HEK293 (cell line): ENCODE data around the gene HEMK1.

Experiments
- ELK4 ChIP-seq: IDR thresholded peaks from 2 replicates; pipeline ENCODE4 v1.6.1; 2011; ENCODE audit warnings: mild to moderate bottlenecking, low read depth, low read length, borderline replicate concordance
- GFI1B ChIP-seq: fragments of 450-650 bp; formaldehyde crosslinking; IDR thresholded peaks from 2 replicates; pipeline ENCODE4 v1.5.1; 2016; ENCODE audit warnings: missing biosample characterization, missing genetic modification characterization
- HOXA7 ChIP-seq: sonication (generic); formaldehyde crosslinking; IDR thresholded peaks from 2 replicates; pipeline ENCODE4 v1.8.1; 2022; ENCODE audit warnings: missing genetic modification reagents, borderline replicate concordance
- PATZ1 ChIP-seq: fragments of 450-650 bp; formaldehyde crosslinking; IDR thresholded peaks from 2 replicates; pipeline ENCODE4 v1.5.1; 2016; ENCODE audit warnings: missing biosample characterization, missing genetic modification characterization
- SP7 ChIP-seq: fragments of 450-650 bp; formaldehyde crosslinking; IDR thresholded peaks from 2 replicates; pipeline ENCODE4 v1.5.1; 2016; ENCODE audit warnings: missing biosample characterization, missing genetic modification characterization
- TSHZ1 ChIP-seq: fragments of 450-650 bp; formaldehyde crosslinking; IDR thresholded peaks from 2 replicates; pipeline ENCODE4 v1.5.1; 2016; ENCODE audit warnings: missing biosample characterization, missing genetic modification characterization, borderline replicate concordance
- ZBTB20 ChIP-seq: fragments of 450-650 bp; formaldehyde crosslinking; IDR thresholded peaks from 2 replicates; pipeline ENCODE4 v1.5.1; 2016; ENCODE audit warnings: missing biosample characterization, missing genetic modification characterization
- ZFP37 ChIP-seq: fragments of 450-650 bp; formaldehyde crosslinking; IDR thresholded peaks from 2 replicates; pipeline ENCODE4 v1.5.1; 2016; ENCODE audit warnings: missing biosample characterization, missing genetic modification characterization
- ZNF133 ChIP-seq: fragments of 450-650 bp; formaldehyde crosslinking; IDR thresholded peaks from 2 replicates; pipeline ENCODE4 v1.5.1; 2016; ENCODE audit warnings: missing biosample characterization, missing genetic modification characterization
- ZNF146 ChIP-seq: fragments of 450-650 bp; formaldehyde crosslinking; IDR thresholded peaks from 2 replicates; pipeline ENCODE4 v1.5.1; 2016; ENCODE audit warnings: missing biosample characterization, missing genetic modification characterization
- ZNF157 ChIP-seq: fragments of 450-650 bp; formaldehyde crosslinking; IDR thresholded peaks from 2 replicates; pipeline ENCODE4 v1.5.1; 2016; ENCODE audit warnings: missing biosample characterization, missing genetic modification characterization
- ZNF19 ChIP-seq: fragments of 450-650 bp; formaldehyde crosslinking; IDR thresholded peaks from 2 replicates; pipeline ENCODE4; 2016; ENCODE audit warnings: missing biosample characterization, missing genetic modification characterization, low read depth
- ZNF223 ChIP-seq: fragments of 450-650 bp; formaldehyde crosslinking; IDR thresholded peaks from 2 replicates; pipeline ENCODE4 v1.5.1; 2016; ENCODE audit warnings: missing biosample characterization, missing genetic modification characterization
- ZNF239 ChIP-seq: fragments of 450-650 bp; formaldehyde crosslinking; IDR thresholded peaks from 2 replicates; pipeline ENCODE4 v1.5.1; 2016; ENCODE audit warnings: missing biosample characterization, missing genetic modification characterization
- ZNF324 ChIP-seq: fragments of 450-650 bp; formaldehyde crosslinking; IDR thresholded peaks from 2 replicates; pipeline ENCODE4 v1.5.1; 2016; ENCODE audit warnings: missing biosample characterization, missing genetic modification characterization
- ZNF335 ChIP-seq: fragments of 450-650 bp; formaldehyde crosslinking; conservative IDR thresholded peaks from 2 replicates; pipeline ENCODE4 v1.5.1; 2016; ENCODE audit warnings: missing biosample characterization, missing genetic modification characterization
- ZNF341 ChIP-seq: fragments of 450-650 bp; formaldehyde crosslinking; IDR thresholded peaks from 2 replicates; pipeline ENCODE4; 2016; ENCODE audit warnings: low read depth, missing biosample characterization, missing genetic modification characterization
- ZNF398 ChIP-seq: fragments of 450-650 bp; formaldehyde crosslinking; IDR thresholded peaks from 2 replicates; pipeline ENCODE4 v1.5.1; 2017; ENCODE audit warnings: missing biosample characterization, missing genetic modification characterization
- ZNF518A ChIP-seq: fragments of 450-650 bp; formaldehyde crosslinking; conservative IDR thresholded peaks from 2 replicates; pipeline ENCODE4 v1.5.1; 2016; ENCODE audit warnings: low read depth, missing biosample characterization, missing genetic modification characterization
- ZNF529 ChIP-seq: fragments of 450-650 bp; formaldehyde crosslinking; IDR thresholded peaks from 2 replicates; pipeline ENCODE4 v1.5.1; 2017; ENCODE audit warnings: missing genetic modification characterization, missing biosample characterization; ENCODE audit not compliant: insufficient replicate concordance
- TF ChIP-seq, protein P1 (sequence below): fragments of 450-650 bp; formaldehyde crosslinking; IDR thresholded peaks from 2 replicates; pipeline ENCODE4 v1.5.1; 2017; ENCODE audit warnings: missing biosample characterization, missing genetic modification characterization
- TF ChIP-seq, protein P2 (sequence below): fragments of 450-650 bp; formaldehyde crosslinking; IDR thresholded peaks from 2 replicates; pipeline ENCODE4 v1.5.1; 2016; ENCODE audit warnings: missing biosample characterization, missing genetic modification characterization, low read depth

HEMK1 gene

GRCh38 chr3:50617096-50617791, 47.9 kb downstream of the HEMK1 start, which contains the start of gene MAPKAPK3 (continued):
- TF ChIP-seq PATZ1 (0 out of 2 replicates have a peak, but pooled peaks have one; percentile 35), ELK4 (no peak), ZFP37 (no peak), ZNF341 (tag by site-specific recombination) (no peak), ZNF157 (tag by site-specific recombination) (no peak), ZNF239 (tag by site-specific recombination) (no peak), ZNF518A (no peak), ZBTB20 (tag by site-specific recombination) (peak; percentile 23), ZNF335 (tag by site-specific recombination) (peak; percentile 55; the same call in 1 of the 2 replicates), SP7 (tag by site-specific recombination) (no peak), ZNF324 (no peak), TSHZ1 (no peak), ZNF398 (tag by site-specific recombination) (peak; percentile 85), GFI1B (tag by site-specific recombination) (no peak), ZNF19 (no peak), ZNF133 (tag by site-specific recombination) (no peak), ZNF223 (no peak), ZNF146 (tag by site-specific recombination) (no peak), HOXA7 (CRISPR knock-in tag) (no peak), ZNF529 (tag by site-specific recombination) (no peak)
- TF ChIP-seq, protein P1, sequence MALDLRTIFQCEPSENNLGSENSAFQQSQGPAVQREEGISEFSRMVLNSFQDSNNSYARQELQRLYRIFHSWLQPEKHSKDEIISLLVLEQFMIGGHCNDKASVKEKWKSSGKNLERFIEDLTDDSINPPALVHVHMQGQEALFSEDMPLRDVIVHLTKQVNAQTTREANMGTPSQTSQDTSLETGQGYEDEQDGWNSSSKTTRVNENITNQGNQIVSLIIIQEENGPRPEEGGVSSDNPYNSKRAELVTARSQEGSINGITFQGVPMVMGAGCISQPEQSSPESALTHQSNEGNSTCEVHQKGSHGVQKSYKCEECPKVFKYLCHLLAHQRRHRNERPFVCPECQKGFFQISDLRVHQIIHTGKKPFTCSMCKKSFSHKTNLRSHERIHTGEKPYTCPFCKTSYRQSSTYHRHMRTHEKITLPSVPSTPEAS (tag by site-specific recombination) = no peak
- TF ChIP-seq, protein P2, sequence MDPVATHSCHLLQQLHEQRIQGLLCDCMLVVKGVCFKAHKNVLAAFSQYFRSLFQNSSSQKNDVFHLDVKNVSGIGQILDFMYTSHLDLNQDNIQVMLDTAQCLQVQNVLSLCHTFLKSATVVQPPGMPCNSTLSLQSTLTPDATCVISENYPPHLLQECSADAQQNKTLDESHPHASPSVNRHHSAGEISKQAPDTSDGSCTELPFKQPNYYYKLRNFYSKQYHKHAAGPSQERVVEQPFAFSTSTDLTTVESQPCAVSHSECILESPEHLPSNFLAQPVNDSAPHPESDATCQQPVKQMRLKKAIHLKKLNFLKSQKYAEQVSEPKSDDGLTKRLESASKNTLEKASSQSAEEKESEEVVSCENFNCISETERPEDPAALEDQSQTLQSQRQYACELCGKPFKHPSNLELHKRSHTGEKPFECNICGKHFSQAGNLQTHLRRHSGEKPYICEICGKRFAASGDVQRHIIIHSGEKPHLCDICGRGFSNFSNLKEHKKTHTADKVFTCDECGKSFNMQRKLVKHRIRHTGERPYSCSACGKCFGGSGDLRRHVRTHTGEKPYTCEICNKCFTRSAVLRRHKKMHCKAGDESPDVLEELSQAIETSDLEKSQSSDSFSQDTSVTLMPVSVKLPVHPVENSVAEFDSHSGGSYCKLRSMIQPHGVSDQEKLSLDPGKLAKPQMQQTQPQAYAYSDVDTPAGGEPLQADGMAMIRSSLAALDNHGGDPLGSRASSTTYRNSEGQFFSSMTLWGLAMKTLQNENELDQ (tag by site-specific recombination) = no peak
